CD4-positive, alpha-beta T cell treated with Interleukin-10 for 1 hour (primary cell): ENCODE results near the gene USP40.

Experiments
- DNase-seq: peaks from one replicate; pipeline ENCODE4 v3.0.0-alpha.2; 2020

USP40 gene

GRCh38 chr2:233471291-233472035, 95.1 kb downstream of the USP40 start:
- DNase-seq = no peak

GRCh38 chr2:233470839-233471238, 95.7 kb downstream of the USP40 start:
- DNase-seq = no peak

- no peak for DNase-seq
Observed at GRCh38 chr2:233470011-233470687, 96.4 kb downstream of the USP40 start.

- DNase-seq = no peak
Observed at GRCh38 chr2:233469261-233470010, 97.1 kb downstream of the USP40 start.

- DNase-seq = no peak
Observed at GRCh38 chr2:233468741-233469110, 97.9 kb downstream of the USP40 start.

GRCh38 chr2:233468047-233468740, 98.4 kb downstream of the USP40 start:
- no peak for DNase-seq

- DNase-seq = no peak
Observed at GRCh38 chr2:233466991-233467603, 99.5 kb downstream of the USP40 start.

- DNase-seq = no peak
Observed at GRCh38 chr2:233464531-233465240, 101.9 kb downstream of the USP40 start.

- DNase-seq = no peak
Observed at GRCh38 chr2:233464056-233464455, 102.5 kb downstream of the USP40 start.

GRCh38 chr2:233463586-233463985, 103.0 kb downstream of the USP40 start:
- DNase-seq = no peak

GRCh38 chr2:233462826-233463470, 103.6 kb downstream of the USP40 start:
- no peak for DNase-seq

GRCh38 chr2:233462202-233462785, 104.3 kb downstream of the USP40 start:
- DNase-seq = no peak

- DNase-seq = no peak
Observed at GRCh38 chr2:233461481-233461891, 105.1 kb downstream of the USP40 start.

- DNase-seq = no peak
Observed at GRCh38 chr2:233460726-233461441, 105.7 kb downstream of the USP40 start.

GRCh38 chr2:233459426-233459825, 107.2 kb downstream of the USP40 start:
- DNase-seq = no peak

- no peak for DNase-seq
Observed at GRCh38 chr2:233458826-233459225, 107.8 kb downstream of the USP40 start.

GRCh38 chr2:233458031-233458610, 108.5 kb downstream of the USP40 start:
- no peak for DNase-seq

GRCh38 chr2:233457356-233457755, 109.2 kb downstream of the USP40 start:
- no peak for DNase-seq

- DNase-seq = no peak
Observed at GRCh38 chr2:233456934-233457333, 109.6 kb downstream of the USP40 start.

- no peak for DNase-seq
Observed at GRCh38 chr2:233456111-233456510, 110.5 kb downstream of the USP40 start.
